ENCODE results near the gene SLC66A2. TPM values are rescaled to one million over a fixed set of nuclear protein-coding genes. Genes with fewer than 3 reads are reported as not detected.

SLC66A2 gene
- total and polyA plus RNA-seq, 2 of the 13 experiments (the other 11 are each of a cell fraction or from before 2014, with no cell fraction given) = 33.5 to 41.9 TPM

- peak; percentile 92 for TF ChIP-seq ZNF687 (CRISPR knock-in tag; IDR thresholded peaks at IDR 0.05)
- TF ChIP-seq PRDM4 (CRISPR knock-in tag; IDR thresholded peaks at IDR 0.05; ENCODE audit: borderline replicate concordance) = no peak
- TF ChIP-seq ZNF580 (CRISPR knock-in tag; IDR thresholded peaks at IDR 0.05; ENCODE audit: borderline replicate concordance, low read depth) = 0 out of 2 replicates have a peak, but pooled peaks have one; percentile 44
- TF ChIP-seq SP5 (CRISPR knock-in tag; IDR thresholded peaks at IDR 0.05; ENCODE audit: borderline replicate concordance, low read depth) = no peak
- no peak for TF ChIP-seq ZIK1 (CRISPR knock-in tag; IDR thresholded peaks at IDR 0.05; ENCODE audit: borderline replicate concordance, low read depth)
- no peak for TF ChIP-seq ZNF720 (CRISPR knock-in tag; IDR thresholded peaks at IDR 0.05)
- TF ChIP-seq HES4 (CRISPR knock-in tag; IDR thresholded peaks at IDR 0.05; ENCODE audit: borderline replicate concordance) = no peak
- 0 out of 2 replicates have a peak, but pooled peaks have one; percentile 21 for TF ChIP-seq PHF8 (CRISPR knock-in tag; IDR thresholded peaks at IDR 0.05)
- no peak for TF ChIP-seq ETS1 (CRISPR knock-in tag; IDR thresholded peaks at IDR 0.05)
- no peak for TF ChIP-seq ZNF30 (CRISPR knock-in tag; IDR thresholded peaks at IDR 0.05)
- TF ChIP-seq ZNF784 (CRISPR knock-in tag; IDR thresholded peaks at IDR 0.05; ENCODE audit: borderline replicate concordance) = 0 out of 2 replicates have a peak, but pooled peaks have one; percentile 54
- peak in 1 of 2 experiments; percentile 34; a peak in 1 of 4 replicates for TF ChIP-seq POLR2A (IDR thresholded peaks at IDR 0.05; ENCODE audit: insufficient read depth in 1 of 2, low read depth in 2 of 2, low read length in 2 of 2)
- no peak for TF ChIP-seq FOXA3 (CRISPR knock-in tag; IDR thresholded peaks at IDR 0.05)
- TF ChIP-seq ZNF792 (CRISPR knock-in tag; IDR thresholded peaks at IDR 0.05) = no peak
- peak; percentile 55; the same call in 1 of the 2 replicates for TF ChIP-seq ZSCAN21 (CRISPR knock-in tag; IDR thresholded peaks at IDR 0.05; ENCODE audit: borderline replicate concordance)
- TF ChIP-seq USF2 (IDR thresholded peaks at IDR 0.05; ENCODE audit: low read depth, low read length) = no peak
- TF ChIP-seq USF2 (CRISPR knock-in tag; IDR thresholded peaks at IDR 0.05; ENCODE audit: borderline replicate concordance) = no peak
Measured at GRCh38 chr18:79961527-79962291, 10.3 kb upstream of the SLC66A2 start (continued).
